A673 (cell line): ENCODE measurements around the gene CPO. TPM values are rescaled to one million over a fixed set of nuclear protein-coding genes. Genes with fewer than 3 reads are reported as not detected.

Experiments used
- BruUV-seq: library from RNA; stranded (reverse); fragments of 400-500 nt; replicated peaks from 2 replicates; lab custom pipeline; 2021; lab: Mats Ljungman, UMichigan
- CTCF ChIA-PET: fragments of 300-600 bp; sonication (Branson Sonifier 250); formaldehyde crosslinking; loops from one replicate; lab custom pipeline; 2022; ENCODE audit warnings: antibody characterized with exemption; lab: Charles Lee
- POLR2A ChIA-PET: fragments of 300-600 bp; sonication (Branson Sonifier 250); formaldehyde crosslinking; loops from one replicate; lab custom pipeline; 2022; ENCODE audit warnings: antibody characterized with exemption; ENCODE audit not compliant: low non-redundant PET; lab: Charles Lee
- DNase-seq: peaks from one replicate; pipeline ENCODE4 v3.0.0-alpha.2; 2015; ENCODE audit warnings: low spot score
- H3K27ac ChIP-seq: fragments of 200-600 bp; sonication (generic); 2 replicates; pipeline ENCODE4 v1.5.1; 2016; ENCODE audit warnings: mixed run types, low read depth, mild to moderate bottlenecking, mixed read lengths, antibody characterized with exemption, low read length; ENCODE audit not compliant: poor library complexity, severe bottlenecking
- H3K27me3 ChIP-seq: fragments of 200-600 bp; sonication (generic); replicated peaks from 2 replicates; pipeline ENCODE4 v1.6.1; 2017; ENCODE audit warnings: mixed run types, low read depth, mild to moderate bottlenecking, mixed read lengths, antibody characterized with exemption, low read length; ENCODE audit not compliant: insufficient read depth, poor library complexity
- H3K36me3 ChIP-seq: fragments of 200-600 bp; sonication (generic); 2 replicates; pipeline ENCODE4 v1.6.1; 2016; ENCODE audit warnings: mixed run types, mild to moderate bottlenecking, mixed read lengths, antibody characterized with exemption, low read length; ENCODE audit not compliant: insufficient read depth, poor library complexity, severe bottlenecking
- H3K4me1 ChIP-seq: fragments of 200-600 bp; sonication (generic); 2 replicates; pipeline ENCODE4 v1.6.1; 2017; ENCODE audit warnings: mixed run types, mild to moderate bottlenecking, mixed read lengths, antibody characterized with exemption, low read length; ENCODE audit not compliant: insufficient read depth, poor library complexity, severe bottlenecking
- H3K4me3 ChIP-seq: fragments of 200-600 bp; sonication (generic); 2 replicates; pipeline ENCODE4 v1.5.1; 2016; ENCODE audit warnings: low read depth, mixed run types, mild to moderate bottlenecking, mixed read lengths, low read length; ENCODE audit not compliant: poor library complexity, severe bottlenecking
- H3K9me3 ChIP-seq: fragments of 200-600 bp; sonication (generic); 2 replicates; pipeline ENCODE4 v1.6.1; 2016; ENCODE audit warnings: mixed run types, low read depth, mild to moderate bottlenecking, mixed read lengths, antibody characterized with exemption, low read length; ENCODE audit not compliant: poor library complexity, severe bottlenecking
- CTCF ChIP-seq: fragments of 300-800, 200-600 bp; sonication (generic); conservative IDR thresholded peaks from 2 replicates; pipeline ENCODE4 v1.5.1; 2017; ENCODE audit warnings: low read depth, mild to moderate bottlenecking, antibody characterized with exemption, low read length, moderate library complexity, mixed read lengths
- EZH2 ChIP-seq: fragments of 200-600 bp; sonication (generic); IDR thresholded peaks from 2 replicates; pipeline ENCODE4 v1.6.1; 2017; ENCODE audit warnings: borderline replicate concordance, low read depth, mild to moderate bottlenecking, mixed read lengths, antibody characterized with exemption, low read length; ENCODE audit not compliant: poor library complexity, severe bottlenecking
- intact Hi-C: fragments of 100-400 bp; cut with micrococcal nuclease; formaldehyde crosslinking; loops from one replicate; pipeline ENCODE4 v1.10.0; 2022; ENCODE audit not compliant: unreplicated experiment
- total RNA-seq: library from RNA; stranded (reverse); gene quantifications from 2 replicates; pipeline ENCODE4 v1.2.3, GENCODE V29; 2021

CPO gene
- total RNA-seq, 1 experiment from 2014 or later, result not detected

GRCh38 chr2:206978746-206979145 lies 39.4 kb downstream of the CPO start:
- H3K4me1 ChIP-seq, result no peaks in the 10 kb centered on the region
- intact Hi-C loops, result no loop called here
- POLR2A ChIA-PET, result no interaction called here
- H3K4me3 ChIP-seq, result no peak overlapping the region
- H3K36me3 ChIP-seq, result no peaks in the 10 kb centered on the region
- no peak overlapping the region for H3K27ac ChIP-seq
- H3K9me3 ChIP-seq, result no peaks in the 10 kb centered on the region
- peaks cover 61% of the 10 kb centered on the region for H3K27me3 ChIP-seq
- CTCF ChIA-PET, result interaction anchor here (0.6 kb wide), 1 partner anchor 333 kb away, joined by 4 read pairs; no protein-coding TSS in a partner anchor
- no TSS peak for BruUV-seq
- no peak for DNase-seq
- TF ChIP-seq EZH2 (no peak), CTCF (no peak)

DNA sequence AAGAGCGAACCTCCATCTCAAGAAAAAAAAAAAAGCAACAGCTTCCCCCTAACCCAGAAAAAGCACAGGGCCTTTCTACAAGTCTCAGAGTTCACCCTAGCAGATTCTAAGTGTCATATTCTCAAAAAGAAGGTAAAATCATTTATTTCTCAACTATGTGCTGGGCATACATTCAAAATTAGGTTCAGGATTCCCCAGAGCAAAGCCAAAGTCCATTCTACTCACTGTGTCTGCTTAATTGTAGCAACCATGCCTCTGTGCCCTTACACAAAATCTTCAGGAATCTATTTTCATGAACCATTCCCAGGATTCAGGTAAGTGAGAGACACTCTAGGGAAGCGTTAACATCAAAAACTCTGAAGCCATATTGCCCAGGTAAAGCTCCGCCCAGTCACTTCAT lies 40.0 kb downstream of the CPO start:
- DNase-seq, result no peak
- H3K27ac ChIP-seq, result no peak overlapping the region
- H3K4me3 ChIP-seq, result no peak overlapping the region
- H3K9me3 ChIP-seq, result no peaks in the 10 kb centered on the region
- POLR2A ChIA-PET, result no interaction called here
- TF ChIP-seq CTCF (no peak), EZH2 (no peak)
- intact Hi-C loops, result no loop called here
- CTCF ChIA-PET, result interaction anchor here (0.5 to 0.6 kb wide), 2 partner anchors 706 to 1047 kb away, joined by 3 to 5 read pairs; no protein-coding TSS in a partner anchor
- H3K36me3 ChIP-seq, result no peaks in the 10 kb centered on the region
- H3K27me3 ChIP-seq, result peaks cover 59% of the 10 kb centered on the region
- no TSS peak for BruUV-seq
- H3K4me1 ChIP-seq, result no peaks in the 10 kb centered on the region

GRCh38 chr2:206979922-206980321 lies 40.6 kb downstream of the CPO start:
- no peaks in the 10 kb centered on the region for H3K9me3 ChIP-seq
- no peak for TF ChIP-seq EZH2
- no peak for TF ChIP-seq CTCF

More at GRCh38 chr2:206979922-206980321, 40.6 kb downstream of the CPO start:
- Histone ChIP-seq H3K4me3 (no peak overlapping the region), H3K27me3 (peaks cover 55% of the 10 kb centered on the region), H3K36me3 (no peaks in the 10 kb centered on the region), H3K4me1 (no peaks in the 10 kb centered on the region), H3K27ac (no peak overlapping the region)
- no TSS peak for BruUV-seq
- no peak for DNase-seq
- CTCF ChIA-PET, result interaction anchor here (0.5 kb wide), 1 partner anchor 1047 kb away, joined by 3 read pairs; no protein-coding TSS in a partner anchor
- intact Hi-C loops, result loop anchor here (5.0 to 10.0 kb wide), 3 partner anchors 178 to 645 kb away; partner anchors contain the start of gene METTL21A
- POLR2A ChIA-PET, result no interaction called here
